H9 (cell line): ENCODE measurements around the gene TNRC6C. TPM values are rescaled to one million over a fixed set of nuclear protein-coding genes. Genes with fewer than 3 reads are reported as not detected.

Source experiments
- DNase-seq: peaks from one replicate; pipeline ENCODE4 v3.0.0-alpha.2; 2017
- H2AFZ ChIP-seq: one replicate; pipeline ENCODE4 v1.6.1; 2013; ENCODE audit warnings: mild to moderate bottlenecking, low read length, control low read depth, moderate library complexity
- H2AK5ac ChIP-seq: 2 replicates; pipeline ENCODE4 v1.6.1; 2013; ENCODE audit warnings: low read length, control low read depth, mixed read lengths; ENCODE audit not compliant: insufficient read length
- H2BK120ac ChIP-seq: one replicate; pipeline ENCODE4 v1.6.1; 2013; ENCODE audit warnings: low read depth, mild to moderate bottlenecking, low read length, control low read depth, inconsistent platforms; ENCODE audit not compliant: poor library complexity, severe bottlenecking
- H2BK12ac ChIP-seq: 2 replicates; pipeline ENCODE4 v1.6.1; 2013; ENCODE audit warnings: low read length, control low read depth, mixed read lengths, low read depth; ENCODE audit not compliant: insufficient read length
- H2BK15ac ChIP-seq: 2 replicates; pipeline ENCODE4 v1.6.1; 2013; ENCODE audit warnings: low read depth, low read length, control low read depth
- H2BK20ac ChIP-seq: one replicate; pipeline ENCODE4 v1.6.1; 2013; ENCODE audit warnings: low read depth, mild to moderate bottlenecking, low read length, control low read depth, inconsistent platforms; ENCODE audit not compliant: poor library complexity, severe bottlenecking
- H2BK5ac ChIP-seq: 2 replicates; pipeline ENCODE4 v1.6.1; 2013; ENCODE audit warnings: low read length, control low read depth, mixed read lengths; ENCODE audit not compliant: insufficient read length
- H3K14ac ChIP-seq: 2 replicates; pipeline ENCODE4 v1.6.1; 2013; ENCODE audit warnings: low read length, control low read depth; ENCODE audit not compliant: insufficient read depth
- H3K18ac ChIP-seq: 2 replicates; pipeline ENCODE4 v1.6.1; 2013; ENCODE audit warnings: low read depth, mild to moderate bottlenecking, mixed read lengths, low read length, control low read depth; ENCODE audit not compliant: insufficient read length
- H3K23ac ChIP-seq: 2 replicates; pipeline ENCODE4 v1.6.1; 2013; ENCODE audit warnings: low read length, control low read depth, mixed read lengths, low read depth; ENCODE audit not compliant: insufficient read length
- H3K23me2 ChIP-seq: 2 replicates; pipeline ENCODE4 v1.6.1; 2013; ENCODE audit warnings: low read depth, mild to moderate bottlenecking, mixed read lengths, low read length, control low read depth; ENCODE audit not compliant: insufficient read length, poor library complexity, severe bottlenecking
- H3K27ac ChIP-seq: 2 replicates; pipeline ENCODE4 v1.5.1; 2013; ENCODE audit warnings: low read length, control low read depth, mixed read lengths, low read depth; ENCODE audit not compliant: insufficient read length
- H3K27me3 ChIP-seq: 2 replicates; pipeline ENCODE4 v1.6.1; 2013; ENCODE audit warnings: low read length, control low read depth, inconsistent platforms; ENCODE audit not compliant: insufficient read depth
- H3K4ac ChIP-seq: 2 replicates; pipeline ENCODE4 v1.6.1; 2013; ENCODE audit warnings: low read depth, mild to moderate bottlenecking, control low read depth, inconsistent platforms, low read length, moderate library complexity
- H3K4me1 ChIP-seq: 2 replicates; pipeline ENCODE4 v1.6.1; 2013; ENCODE audit warnings: low read length, control low read depth, inconsistent platforms; ENCODE audit not compliant: insufficient read depth
- H3K4me2 ChIP-seq: 2 replicates; pipeline ENCODE4 v1.6.1; 2013; ENCODE audit warnings: low read length, control low read depth, mixed read lengths; ENCODE audit not compliant: insufficient read length, insufficient read depth
- H3K56ac ChIP-seq: 2 replicates; pipeline ENCODE4 v1.6.1; 2013; ENCODE audit warnings: low read depth, mild to moderate bottlenecking, mixed read lengths, low read length, control low read depth; ENCODE audit not compliant: insufficient read length
- H3K79me1 ChIP-seq: 2 replicates; pipeline ENCODE4 v1.6.1; 2013; ENCODE audit warnings: low read depth, mild to moderate bottlenecking, moderate library complexity, low read length, control low read depth, inconsistent platforms; ENCODE audit not compliant: insufficient read depth, poor library complexity, severe bottlenecking
- H3K79me2 ChIP-seq: 2 replicates; pipeline ENCODE4 v1.6.1; 2013; ENCODE audit warnings: low read length, control low read depth, inconsistent platforms; ENCODE audit not compliant: insufficient read depth
- H3K9ac ChIP-seq: 2 replicates; pipeline ENCODE4 v1.6.1; 2013; ENCODE audit warnings: low read length, control low read depth, mixed read lengths; ENCODE audit not compliant: insufficient read length; ENCODE audit errors: extremely low read depth
- H3K9me3 ChIP-seq: one replicate; pipeline ENCODE4 v1.6.1; 2013; ENCODE audit warnings: low read depth, low read length, inconsistent platforms; ENCODE audit not compliant: control insufficient read depth
- H3T11ph ChIP-seq: one replicate; pipeline ENCODE4 v1.6.1; 2013; ENCODE audit warnings: mild to moderate bottlenecking, low read length, control low read depth, inconsistent platforms
- H4K20me1 ChIP-seq: one replicate; pipeline ENCODE4 v1.6.1; 2013; ENCODE audit not compliant: control insufficient read depth, insufficient read length, insufficient read depth
- H4K5ac ChIP-seq: 2 replicates; pipeline ENCODE4 v1.6.1; 2013; ENCODE audit warnings: low read depth, mild to moderate bottlenecking, mixed read lengths, low read length, control low read depth; ENCODE audit not compliant: insufficient read length
- H4K8ac ChIP-seq: replicated peaks from 2 replicates; pipeline ENCODE4 v1.6.1; 2013; ENCODE audit warnings: low read length, control low read depth, mixed read lengths, low read depth; ENCODE audit not compliant: insufficient read length
- H4K91ac ChIP-seq: 2 replicates; pipeline ENCODE4 v1.6.1; 2013; ENCODE audit warnings: low read depth, mild to moderate bottlenecking, moderate library complexity, mixed read lengths, low read length, control low read depth; ENCODE audit not compliant: insufficient read length
- H3K27ac Mint-ChIP-seq, 3 experiments: 2 replicates in 2 of 3; 3 replicates in 1 of 3; pipeline ENCODE4 v1.8.0; 2020 to 2021; ENCODE audit warnings: mixed read lengths in 3 of 3, mild to moderate bottlenecking in 1 of 3, moderate library complexity in 1 of 3
- H3K27me3 Mint-ChIP-seq: 2 replicates; pipeline ENCODE4 v1.8.0; 2021; ENCODE audit warnings: low read depth, mild to moderate bottlenecking, moderate library complexity, mixed read lengths
- H3K36me3 Mint-ChIP-seq, 3 experiments: 2 replicates in 2 of 3; 3 replicates in 1 of 3; pipeline ENCODE4 v1.8.0; 2020 to 2021; ENCODE audit warnings: low read depth in 3 of 3, mixed read lengths in 3 of 3; ENCODE audit not compliant: insufficient read depth in 1 of 3
- H3K4me1 Mint-ChIP-seq, 2 experiments: 2 replicates each; pipeline ENCODE4 v1.8.0; 2020; ENCODE audit warnings: mixed read lengths in 2 of 2
- H3K4me3 Mint-ChIP-seq, 2 experiments: 2 replicates in 1 of 2; 3 replicates in 1 of 2; pipeline ENCODE4 v1.8.0; 2020 to 2021; ENCODE audit warnings: mild to moderate bottlenecking in 2 of 2, mixed read lengths in 2 of 2, moderate library complexity in 1 of 2
- H3K9me3 Mint-ChIP-seq, 2 experiments: 2 replicates in 1 of 2; 3 replicates in 1 of 2; pipeline ENCODE4 v1.8.0; 2020; ENCODE audit warnings: mild to moderate bottlenecking in 2 of 2, mixed read lengths in 2 of 2, moderate library complexity in 1 of 2
- WGBS: extraction: QIAGEN DNeasy Blood & Tissue Kit; methylation state at CpG from one replicate; pipeline ENCODE4 v1.1.7; 2013; ENCODE audit warnings: missing lambda C conversion rate, low lambda C conversion rate, mixed read lengths; ENCODE audit not compliant: insufficient read length; ENCODE audit errors: extremely low coverage; 5-methylcytosine and 5-hydroxymethylcytosine counted together
- total RNA-seq: library from RNA; stranded (reverse); gene quantifications from 2 replicates; pipeline ENCODE4 v1.2.1, GENCODE V29; 2021
- TF ChIP-seq, protein P1 (sequence below): fragments of 200-600 bp; sonication (generic); conservative IDR thresholded peaks from 3 replicates; pipeline ENCODE4 v1.8.0; 2021; ENCODE audit warnings: antibody characterized with exemption, mild to moderate bottlenecking

The TNRC6C gene
- total RNA-seq, 1 experiment from 2014 or later: 24.7 TPM

GRCh38 chr17:78012428-78012827 is 53.9 kb downstream of the TNRC6C start:
- Histone ChIP-seq H3K23me2 (no peaks in the 10 kb centered on the region), H3T11ph (no peak overlapping the region)

More at GRCh38 chr17:78012428-78012827, 53.9 kb downstream of the TNRC6C start:
- Mint-ChIP-seq H3K27ac (no peak overlapping the region; a peak in 1 of 7 replicates), H3K36me3 (no peaks in the 10 kb centered on the region; a peak in 3 of 7 replicates), H3K9me3 (no peaks in the 10 kb centered on the region), H3K4me1 (peaks cover 0 to 8% of the 10 kb centered on the region in 2 experiments; a peak in 2 of 4 replicates), H3K27me3 (no peaks in the 10 kb centered on the region), H3K4me3 (no peak overlapping the region)
- Histone ChIP-seq H3K14ac (no peak overlapping the region), H4K91ac (no peak overlapping the region), H2AK5ac (no peak overlapping the region), H3K4ac (no peak overlapping the region), H4K20me1 (no peaks in the 10 kb centered on the region), H3K23ac (no peak overlapping the region), H3K9me3 (no peaks in the 10 kb centered on the region), H2BK15ac (no peak overlapping the region), H3K56ac (no peak overlapping the region), H3K9ac (no peak overlapping the region), H2BK120ac (no peak overlapping the region), H4K5ac (no peak overlapping the region), H3K18ac (no peak overlapping the region), H3K79me1 (no peaks in the 10 kb centered on the region), H3K27ac (no peak overlapping the region), H4K8ac (no peak overlapping the region), H3K27me3 (no peaks in the 10 kb centered on the region), H3K4me1 (no peaks in the 10 kb centered on the region), H3K4me2 (no peak overlapping the region), H2BK5ac (no peak overlapping the region), H2AFZ (no peak overlapping the region), H3K79me2 (no peaks in the 10 kb centered on the region), H2BK12ac (no peak overlapping the region), H2BK20ac (no peak overlapping the region)
- TF ChIP-seq, protein P1, sequence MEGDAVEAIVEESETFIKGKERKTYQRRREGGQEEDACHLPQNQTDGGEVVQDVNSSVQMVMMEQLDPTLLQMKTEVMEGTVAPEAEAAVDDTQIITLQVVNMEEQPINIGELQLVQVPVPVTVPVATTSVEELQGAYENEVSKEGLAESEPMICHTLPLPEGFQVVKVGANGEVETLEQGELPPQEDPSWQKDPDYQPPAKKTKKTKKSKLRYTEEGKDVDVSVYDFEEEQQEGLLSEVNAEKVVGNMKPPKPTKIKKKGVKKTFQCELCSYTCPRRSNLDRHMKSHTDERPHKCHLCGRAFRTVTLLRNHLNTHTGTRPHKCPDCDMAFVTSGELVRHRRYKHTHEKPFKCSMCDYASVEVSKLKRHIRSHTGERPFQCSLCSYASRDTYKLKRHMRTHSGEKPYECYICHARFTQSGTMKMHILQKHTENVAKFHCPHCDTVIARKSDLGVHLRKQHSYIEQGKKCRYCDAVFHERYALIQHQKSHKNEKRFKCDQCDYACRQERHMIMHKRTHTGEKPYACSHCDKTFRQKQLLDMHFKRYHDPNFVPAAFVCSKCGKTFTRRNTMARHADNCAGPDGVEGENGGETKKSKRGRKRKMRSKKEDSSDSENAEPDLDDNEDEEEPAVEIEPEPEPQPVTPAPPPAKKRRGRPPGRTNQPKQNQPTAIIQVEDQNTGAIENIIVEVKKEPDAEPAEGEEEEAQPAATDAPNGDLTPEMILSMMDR: no peak
- DNase-seq: no peak
- WGBS: no CpG with 5 or more reads among the region's 1 CpG
